ENCODE measurements around the gene RGS3. TPM values are rescaled to one million over a fixed set of nuclear protein-coding genes. Genes with fewer than 3 reads are reported as not detected.
"Not testable (repeated sequence)": the region's sequence is repeated elsewhere in the genome, so short reads cannot be mapped to it uniquely, and the experiment has no call there.

The RGS3 gene
- total and polyA plus RNA-seq, 10 of the 15 experiments (the other 5 are each of a cell fraction or from before 2014, with no cell fraction given), result 2.9 to 138 (median 28.8) TPM

- TF ChIP-seq, protein P1, sequence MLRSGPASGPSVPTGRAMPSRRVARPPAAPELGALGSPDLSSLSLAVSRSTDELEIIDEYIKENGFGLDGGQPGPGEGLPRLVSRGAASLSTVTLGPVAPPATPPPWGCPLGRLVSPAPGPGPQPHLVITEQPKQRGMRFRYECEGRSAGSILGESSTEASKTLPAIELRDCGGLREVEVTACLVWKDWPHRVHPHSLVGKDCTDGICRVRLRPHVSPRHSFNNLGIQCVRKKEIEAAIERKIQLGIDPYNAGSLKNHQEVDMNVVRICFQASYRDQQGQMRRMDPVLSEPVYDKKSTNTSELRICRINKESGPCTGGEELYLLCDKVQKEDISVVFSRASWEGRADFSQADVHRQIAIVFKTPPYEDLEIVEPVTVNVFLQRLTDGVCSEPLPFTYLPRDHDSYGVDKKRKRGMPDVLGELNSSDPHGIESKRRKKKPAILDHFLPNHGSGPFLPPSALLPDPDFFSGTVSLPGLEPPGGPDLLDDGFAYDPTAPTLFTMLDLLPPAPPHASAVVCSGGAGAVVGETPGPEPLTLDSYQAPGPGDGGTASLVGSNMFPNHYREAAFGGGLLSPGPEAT (IDR thresholded peaks at IDR 0.05; ENCODE audit: low read depth), result no peak
- TF ChIP-seq CHD1 (IDR thresholded peaks at IDR 0.05; ENCODE audit: low read depth, low read length), result no peak
Observed at GRCh38 chr9:113431191-113431590, 32.3 kb upstream of the RGS3 start (continued).

- no peaks in the 10 kb centered on the region for H3K36me3 ChIP-seq (ENCODE audit: control insufficient read depth in 2 of 2, insufficient read depth in 2 of 2, low read length in 1 of 2)
- no peak overlapping the region for H2AFZ ChIP-seq (ENCODE audit: control insufficient read depth, low read depth, low read length)
- no peaks in the 10 kb centered on the region; the same call in 1 of the 2 replicates for H4K20me1 ChIP-seq (ENCODE audit: control insufficient read depth, insufficient read depth)
- 27% methylated on average over 4 of the region's 4 CpGs for WGBS (ENCODE audit: insufficient coverage, insufficient replicate concordance, low lambda C conversion rate, missing lambda C conversion rate)
- no peak overlapping the region for H3K9ac ChIP-seq (ENCODE audit: control insufficient read depth, insufficient read depth, low read length)
- no peak for FAIRE-seq
- H3K4me3 ChIP-seq, result no peak overlapping the region
- H3K79me2 ChIP-seq (ENCODE audit: control insufficient read depth, insufficient read depth, low read length), result no peaks in the 10 kb centered on the region
- CTCF ChIA-PET, result interaction anchor here (1.0 kb wide), 1 partner anchor 218 kb away, joined by 4 read pairs; no protein-coding TSS in a partner anchor
- POLR2A ChIA-PET, result no interaction called here
- RAD21 ChIA-PET (ENCODE audit: unreplicated experiment), result no interaction called here
- TF ChIP-seq KLF5 (IDR thresholded peaks at IDR 0.05; ENCODE audit: partially characterized antibody) (no peak), SIX5 (IDR thresholded peaks at IDR 0.05; ENCODE audit: low read depth, low read length, severe bottlenecking) (no peak), TAF1 (IDR thresholded peaks at IDR 0.05; ENCODE audit: borderline replicate concordance, low read depth, low read length) (no peak), ZNF217 (IDR thresholded peaks at IDR 0.05) (no peak), SREBF2 (IDR thresholded peaks at IDR 0.05; ENCODE audit: low read length) (no peak), LARP7 (IDR thresholded peaks at IDR 0.05) (no peak), NR2F1 (conservative IDR thresholded peaks at IDR 0.05) (no peak), TCF3 (IDR thresholded peaks at IDR 0.05; ENCODE audit: borderline replicate concordance, insufficient read depth, low read depth, low read length) (no peak), ZNF24 (IDR thresholded peaks at IDR 0.05) (no peak), TCF12 (IDR thresholded peaks at IDR 0.05; ENCODE audit: low read depth, low read length) (no peak)
- TF ChIP-seq, protein P2, sequence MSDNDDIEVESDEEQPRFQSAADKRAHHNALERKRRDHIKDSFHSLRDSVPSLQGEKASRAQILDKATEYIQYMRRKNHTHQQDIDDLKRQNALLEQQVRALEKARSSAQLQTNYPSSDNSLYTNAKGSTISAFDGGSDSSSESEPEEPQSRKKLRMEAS (IDR thresholded peaks at IDR 0.05; ENCODE audit: low read depth, low read length), result no peak
- ATAC-seq, result no peak
- intact Hi-C loops (cut with micrococcal nuclease; ENCODE audit: unreplicated experiment), result no loop called here
- BruUV-seq (replicated peaks), result no TSS peak
- no peaks in the 10 kb centered on the region for H3K4me1 ChIP-seq (ENCODE audit: control insufficient read depth, insufficient read depth, low read length)
- in situ Hi-C loops (cut with MboI), result no loop called here
- no peak for DNase-seq (ENCODE audit: low read depth, low spot score)
- SMC1A ChIA-PET (ENCODE audit: uncharacterized antibody, unreplicated experiment), result no interaction called here
- no peak overlapping the region for H3K27ac ChIP-seq (ENCODE audit: control insufficient read depth, insufficient read depth)
- H3K4me2 ChIP-seq (ENCODE audit: control insufficient read depth, insufficient read depth), result no peak overlapping the region
- H3K27me3 ChIP-seq (replicated peaks in 1 of 2; ENCODE audit: control insufficient read depth in 2 of 2, insufficient read depth in 2 of 2, low read length in 1 of 2), result no peaks in the 10 kb centered on the region
- H3K9me3 ChIP-seq (replicated peaks; ENCODE audit: control insufficient read depth, insufficient read depth, low read length), result no peaks in the 10 kb centered on the region
Observed at GRCh38 chr9:113436728-113437515, 26.6 kb upstream of the RGS3 start.

DNA sequence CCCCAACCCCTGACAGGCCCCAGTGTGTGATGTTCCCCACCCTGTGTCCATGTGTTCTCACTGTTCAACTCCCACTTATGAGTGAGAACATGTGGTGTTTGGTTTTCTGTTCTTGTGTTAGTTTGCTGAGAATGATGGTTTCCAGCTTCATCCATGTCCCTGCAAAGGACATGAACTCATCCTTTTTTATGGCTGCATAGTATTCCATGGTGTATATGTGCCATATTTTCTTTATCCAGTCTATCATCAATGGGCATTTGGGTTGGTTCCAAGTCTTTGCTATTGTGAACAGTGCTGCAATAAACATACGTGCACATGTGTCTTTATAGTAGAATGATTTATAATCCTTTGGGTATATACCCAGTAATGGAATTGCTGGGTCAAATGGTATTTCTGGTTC, 25.8 kb upstream of the RGS3 start:
- H3K36me3 ChIP-seq (ENCODE audit: control insufficient read depth in 2 of 2, insufficient read depth in 2 of 2, low read length in 1 of 2); BruUV-seq (replicated peaks); ATAC-seq; SMC1A ChIA-PET (ENCODE audit: uncharacterized antibody, unreplicated experiment); H3K27me3 ChIP-seq (replicated peaks in 1 of 2; ENCODE audit: control insufficient read depth in 2 of 2, insufficient read depth in 2 of 2, low read length in 1 of 2); H4K20me1 ChIP-seq (ENCODE audit: control insufficient read depth, insufficient read depth); H3K4me1 ChIP-seq (ENCODE audit: control insufficient read depth, insufficient read depth, low read length); DNase-seq (ENCODE audit: low read depth, low spot score); H3K9ac ChIP-seq (ENCODE audit: control insufficient read depth, insufficient read depth, low read length); in situ Hi-C loops (cut with MboI); H2AFZ ChIP-seq (ENCODE audit: control insufficient read depth, low read depth, low read length); H3K4me3 ChIP-seq; FAIRE-seq; intact Hi-C loops (cut with micrococcal nuclease; ENCODE audit: unreplicated experiment); CTCF ChIA-PET; H3K79me2 ChIP-seq (ENCODE audit: control insufficient read depth, insufficient read depth, low read length); RAD21 ChIA-PET (ENCODE audit: unreplicated experiment); POLR2A ChIA-PET; H3K27ac ChIP-seq (ENCODE audit: control insufficient read depth, insufficient read depth); H3K4me2 ChIP-seq (ENCODE audit: control insufficient read depth, insufficient read depth); H3K9me3 ChIP-seq (replicated peaks; ENCODE audit: control insufficient read depth, insufficient read depth, low read length): not testable (repeated sequence)
- 93% methylated on average over 1 of the region's 1 CpG for WGBS (ENCODE audit: insufficient coverage, insufficient replicate concordance, low lambda C conversion rate, missing lambda C conversion rate)

All from GM12878 (cell line).